Kidney glomerular epithelial cell (primary cell): ENCODE results near the gene ELF5.

Experiments used
- DNase-seq: peaks from one replicate; lab custom pipeline; 2025; lab: John Stamatoyannopoulos, UW

ELF5 gene

GRCh38 chr11:34513682-34514449, at the start of gene ELF5:
ELF5 (minus strand) TSS chr11:34513794; CDS start chr11:34505749, 8,045 bp downstream.
- no peak for DNase-seq

- DNase-seq: no peak
Observed at GRCh38 chr11:34562976-34563375, 49.4 kb upstream of the ELF5 start.

- no peak for DNase-seq
Observed at GRCh38 chr11:34560511-34560910, 46.9 kb upstream of the ELF5 start.

GRCh38 chr11:34558673-34559072, 45.1 kb upstream of the ELF5 start:
- no peak for DNase-seq

- no peak for DNase-seq
Observed at GRCh38 chr11:34558211-34558610, 44.6 kb upstream of the ELF5 start.

GRCh38 chr11:34552270-34552669, 38.7 kb upstream of the ELF5 start:
- DNase-seq: no peak

GRCh38 chr11:34549271-34549670, 35.7 kb upstream of the ELF5 start:
- peak; percentile 10 for DNase-seq

GRCh38 chr11:34548278-34548677, 34.7 kb upstream of the ELF5 start:
- no peak for DNase-seq

GRCh38 chr11:34546511-34547209, 33.1 kb upstream of the ELF5 start:
- no peak for DNase-seq

GRCh38 chr11:34542089-34542488, 28.5 kb upstream of the ELF5 start:
- no peak for DNase-seq

GRCh38 chr11:34540870-34541269, 27.3 kb upstream of the ELF5 start:
- no peak for DNase-seq

GRCh38 chr11:34537636-34538035, 24.0 kb upstream of the ELF5 start:
- DNase-seq: no peak

- DNase-seq: no peak
Observed at GRCh38 chr11:34536056-34536455, 22.5 kb upstream of the ELF5 start.

GRCh38 chr11:34534826-34535225, 21.2 kb upstream of the ELF5 start:
- no peak for DNase-seq

GRCh38 chr11:34531663-34532062, 18.1 kb upstream of the ELF5 start:
- no peak for DNase-seq

GRCh38 chr11:34530545-34531234, 17.1 kb upstream of the ELF5 start:
- DNase-seq: no peak

- DNase-seq: no peak
Observed at GRCh38 chr11:34529643-34530042, 16.0 kb upstream of the ELF5 start.

GRCh38 chr11:34528072-34528471, 14.5 kb upstream of the ELF5 start:
- DNase-seq: no peak

GRCh38 chr11:34525888-34526657, 12.5 kb upstream of the ELF5 start:
- no peak for DNase-seq

GRCh38 chr11:34525098-34525497, 11.5 kb upstream of the ELF5 start:
- no peak for DNase-seq

- no peak for DNase-seq
Observed at GRCh38 chr11:34524696-34525095, 11.1 kb upstream of the ELF5 start.

- DNase-seq: no peak
Observed at GRCh38 chr11:34523053-34523452, 9.5 kb upstream of the ELF5 start.
